K562 (cell line): ENCODE data around the gene ZNRD2. TPM values are rescaled to one million over a fixed set of nuclear protein-coding genes. Genes with fewer than 3 reads are reported as not detected.
A peak's percentile ranks its signal among the peaks of the same experiment; 100 is the strongest.

Source experiments
- ATAC-seq: fragments of 200-7000 bp; cut with Tn5 transposase; 3 replicates; pipeline ENCODE4 v1.9.1; 2020; ENCODE audit warnings: moderate library complexity
- BruUV-seq: library from RNA; stranded (reverse); fragments of 400-500 nt; replicated peaks from 2 replicates; lab custom pipeline; 2021; lab: Mats Ljungman, UMichigan
- CTCF ChIA-PET: fragments of 300-600 bp; formaldehyde crosslinking; extraction: SDS; loops from one replicate; lab custom pipeline; 2021; ENCODE audit warnings: low intra/inter-chr PET ratio; lab: Yijun Ruan, JAX
- POLR2A ChIA-PET: fragments of 300-600, 350-650 bp; sonication (Branson Sonifier 250); formaldehyde crosslinking; extraction: SDS; loops from one replicate; lab custom pipeline; 2021; ENCODE audit warnings: antibody characterized with exemption, inconsistent platforms; lab: Yijun Ruan, JAX
- DNase-seq, 4 experiments: peaks; one replicate each; pipeline versions ENCODE4 v3.0.0 to v3.0.0-alpha.2; 2011 to 2018; ENCODE audit warnings: low spot score in 3 of 4, mixed read lengths in 3 of 4; ENCODE audit errors: extremely low read depth in 1 of 4
- FAIRE-seq: peaks from 2 replicates; lab custom pipeline; 2011; peaks lifted over from hg19 to GRCh38; lab: Jason Lieb, UNC
- H2AFZ ChIP-seq: 2 replicates; pipeline ENCODE4 v1.6.0; 2011; ENCODE audit warnings: low read depth, low read length, control low read depth, inconsistent platforms
- H3K27ac ChIP-seq: fragments of 200-600 bp; 3 replicates; pipeline ENCODE4 v1.8.0; 2011; ENCODE audit warnings: low read depth, mild to moderate bottlenecking, control low read depth, inconsistent platforms, low read length, moderate library complexity, mixed read lengths; ENCODE audit errors: extremely low read depth
- H3K27me3 ChIP-seq, 2 experiments: fragments of 300-600 bp in 1 of 2; 2 replicates in 1 of 2; 3 replicates in 1 of 2; pipeline versions ENCODE4 v1.6.0 to v1.8.0; 2011; ENCODE audit warnings: inconsistent platforms in 2 of 2, low read length in 2 of 2, mild to moderate bottlenecking in 1 of 2, mixed read lengths in 1 of 2, moderate library complexity in 1 of 2; ENCODE audit not compliant: control insufficient read depth in 2 of 2, insufficient read depth in 2 of 2
- H3K36me3 ChIP-seq: fragments of 300-600 bp; 3 replicates; pipeline ENCODE4 v1.8.0; 2011; ENCODE audit warnings: mild to moderate bottlenecking, low read length, inconsistent platforms; ENCODE audit not compliant: control insufficient read depth, insufficient read depth
- H3K4me1 ChIP-seq, 2 experiments: fragments of 200-600 bp in 1 of 2; replicated peaks in 1 of 2; 2 replicates in 1 of 2; 3 replicates in 1 of 2; pipeline versions ENCODE4 v1.5.1 to v1.8.0; 2011; ENCODE audit warnings: inconsistent platforms in 2 of 2, low read length in 2 of 2, mild to moderate bottlenecking in 1 of 2, mixed read lengths in 1 of 2, moderate library complexity in 1 of 2; ENCODE audit not compliant: control insufficient read depth in 2 of 2, insufficient read depth in 2 of 2
- H3K4me2 ChIP-seq: 2 replicates; pipeline ENCODE4 v1.6.1; 2011; ENCODE audit warnings: low read length, control low read depth, inconsistent platforms, mixed read lengths; ENCODE audit not compliant: insufficient read depth
- H3K4me3 ChIP-seq: fragments of 200-600 bp; sonication (generic), shearing (Covaris generic); 2 replicates; pipeline ENCODE4 v1.5.1; 2016; ENCODE audit warnings: control low read depth, inconsistent platforms
- H3K79me2 ChIP-seq: fragments of 200-600 bp; 3 replicates; pipeline ENCODE4 v1.8.0; 2011; ENCODE audit warnings: low read length, inconsistent platforms; ENCODE audit not compliant: control insufficient read depth, insufficient read depth
- H3K9ac ChIP-seq, 2 experiments: 2 replicates each; pipeline versions ENCODE4 v1.6.0 to v1.6.1; 2011; ENCODE audit warnings: low read depth in 2 of 2, low read length in 2 of 2, control low read depth in 1 of 2, inconsistent platforms in 1 of 2, mild to moderate bottlenecking in 1 of 2, mixed read lengths in 1 of 2; ENCODE audit not compliant: insufficient read depth in 1 of 2
- H3K9me1 ChIP-seq: one replicate; pipeline ENCODE4 v1.6.0; 2011; ENCODE audit warnings: inconsistent platforms, mild to moderate bottlenecking, low read length, moderate library complexity; ENCODE audit not compliant: control insufficient read depth, insufficient read depth
- H3K9me3 ChIP-seq: replicated peaks from 2 replicates; pipeline ENCODE4 v1.5.1; 2011; ENCODE audit warnings: low read depth, low read length, inconsistent platforms; ENCODE audit not compliant: control insufficient read depth, insufficient read depth
- H4K20me1 ChIP-seq: replicated peaks from 2 replicates; pipeline ENCODE4 v1.6.1; 2011; ENCODE audit warnings: low read length, inconsistent platforms, mixed read lengths; ENCODE audit not compliant: control insufficient read depth, insufficient read depth
- GABPB2 ChIP-seq: fragments of 250-450 bp; sonication (Bioruptor Pico); conservative IDR thresholded peaks from 2 replicates; pipeline ENCODE4 v1.5.1; 2021; ENCODE audit warnings: mild to moderate bottlenecking
- HDGF ChIP-seq: fragments of 450-650 bp; IDR thresholded peaks from 2 replicates; pipeline ENCODE4 v1.6.1; 2016
- LARP7 ChIP-seq: fragments of 450-650 bp; IDR thresholded peaks from 2 replicates; pipeline ENCODE4 v1.6.1; 2016
- MTA3 ChIP-seq: fragments of 450-650 bp; formaldehyde crosslinking; IDR thresholded peaks from 2 replicates; pipeline ENCODE4 v1.6.1; 2017; ENCODE audit warnings: mild to moderate bottlenecking, borderline replicate concordance
- NR2C2 ChIP-seq, 2 experiments: fragments of 200-800 bp in 1 of 2; sonication (Bioruptor generic) in 1 of 2; sonication (generic) in 1 of 2; formaldehyde crosslinking in 1 of 2; IDR thresholded peaks; 2 replicates each; pipeline versions ENCODE4 v1.6.1 to v1.8.0; 2016 to 2022; ENCODE audit warnings: mild to moderate bottlenecking in 1 of 2, missing compliant biosample characterization in 1 of 2, missing genetic modification characterization in 1 of 2, missing genetic modification reagents in 1 of 2
- SMC3 ChIP-seq: conservative IDR thresholded peaks from 2 replicates; pipeline ENCODE4 v1.6.1; 2011; ENCODE audit warnings: low read depth, low read length, improper control_type of control experiment; ENCODE audit not compliant: insufficient read depth
- TOE1 ChIP-seq, 2 experiments: fragments of 450-650 bp in 1 of 2; sonication (generic) in 1 of 2; formaldehyde crosslinking in 1 of 2; IDR thresholded peaks; 2 replicates each; pipeline versions ENCODE4 v1.7.1 to v1.8.0; 2016 to 2022; ENCODE audit warnings: borderline replicate concordance in 2 of 2, mild to moderate bottlenecking in 2 of 2, antibody characterized with exemption in 1 of 2, inconsistent platforms in 1 of 2, low read depth in 1 of 2, missing genetic modification reagents in 1 of 2, moderate library complexity in 1 of 2
- ZBTB7A ChIP-seq: IDR thresholded peaks from 2 replicates; pipeline ENCODE4 v1.6.1; 2011; ENCODE audit warnings: low read depth, mild to moderate bottlenecking, low read length, moderate library complexity, borderline replicate concordance; ENCODE audit not compliant: control insufficient read depth
- ZNF124 ChIP-seq: sonication (generic); formaldehyde crosslinking; IDR thresholded peaks from 2 replicates; pipeline ENCODE4 v1.8.1; 2022; ENCODE audit warnings: missing genetic modification reagents
- ZNF592 ChIP-seq: fragments of 450-650 bp; IDR thresholded peaks from 2 replicates; pipeline ENCODE4 v1.6.1; 2017; ENCODE audit warnings: antibody characterized with exemption, mild to moderate bottlenecking
- WGBS: fragments of 100-300 bp; shearing (Covaris generic); methylation state at CpG from one replicate; pipeline ENCODE4 v1.1.6; 2016; ENCODE audit warnings: low coverage, mixed read lengths; ENCODE audit not compliant: insufficient coverage; ENCODE audit errors: missing lambda C conversion rate; 5-methylcytosine and 5-hydroxymethylcytosine counted together
- in situ Hi-C: fragments of 300-500 bp; cut with MboI; formaldehyde crosslinking; loops from 4 replicates; pipeline ENCODE4 v1.15.0; 2018; ENCODE audit warnings: inconsistent platforms, mixed read lengths
- intact Hi-C: fragments of 100-400 bp; cut with micrococcal nuclease; formaldehyde crosslinking; loops from 2 replicates; pipeline ENCODE4 v1.14.2; 2022
- polyA plus RNA-seq, 8 experiments: library from polyadenylated mRNA; depleted of rRNA in 4 of 8; stranded (reverse) in 5 of 8; unstranded in 3 of 8; fragments of >200 nt; fragmentation: Nextera tagmentation in 2 of 8; fragmentation: Illumina TruSeq in 1 of 8; extraction: Ambion mirVana in 2 of 8; extraction: Trizol in 1 of 8; gene quantifications; 2 replicates each; pipeline versions ENCODE4 v1.2.1 to v1.2.3, GENCODE V29; 2011 to 2014; ENCODE audit warnings: inconsistent platforms in 1 of 8, missing spikeins in 1 of 8
- total RNA-seq, 7 experiments: library from RNA; depleted of rRNA in 6 of 7; stranded (reverse); fragments of >200 nt in 6 of 7; fragmentation: Illumina TruSeq in 2 of 7; extraction: Trizol in 2 of 7; gene quantifications; 2 replicates each; pipeline versions ENCODE4 v1.2.1 to v1.2.3, GENCODE V29; 2011 to 2021; ENCODE audit warnings: low replicate concordance in 1 of 7
- TF ChIP-seq, protein P1 (sequence below): fragments of 450-650 bp; IDR thresholded peaks from 2 replicates; pipeline ENCODE4 v1.6.1; 2016
- TF ChIP-seq, protein P2 (sequence below): fragments of 450-650 bp; formaldehyde crosslinking; conservative IDR thresholded peaks from 2 replicates; pipeline ENCODE4 v1.4.0; 2022; ENCODE audit warnings: mild to moderate bottlenecking, missing genetic modification characterization

The ZNRD2 gene
- total and polyA plus RNA-seq, 9 of the 15 experiments (the other 6 are each of a cell fraction or from before 2014, with no cell fraction given) = 13.4 to 129 (median 60.4) TPM

- DNase-seq (peak in 2 of 4 experiments; percentile 16), ATAC-seq (no peak), FAIRE-seq (no peak)
- WGBS = 39% methylated on average over 26 of the region's 31 CpGs
- in situ Hi-C loops = no loop called here
- ChIA-PET POLR2A (interaction anchor here (0.5 to 6.5 kb wide), 15 partner anchors 10 to 247 kb away, joined by 3 to 48 read pairs (median 5); partner anchors contain the start of genes MALAT1 and NEAT1), CTCF (no interaction called here)
- Histone ChIP-seq H3K79me2 (peaks cover 26% of the 10 kb centered on the region), H2AFZ (peak overlapping the region; percentile 81), H3K4me1 (peaks cover 38 to 45% of the 10 kb centered on the region in 2 experiments), H3K9me3 (no peaks in the 10 kb centered on the region), H4K20me1 (0 out of 2 replicates have a peak, but pooled peaks cover 4% of the 10 kb centered on the region), H3K9ac (peak overlapping the region; percentile 90 to 94), H3K27me3 (no peaks in the 10 kb centered on the region), H3K4me2 (peak overlapping the region; percentile 97), H3K9me1 (peaks cover 4% of the 10 kb centered on the region), H3K36me3 (peaks cover 43% of the 10 kb centered on the region; the same call in 2 of the 3 replicates), H3K4me3 (peak overlapping the region; percentile 100), H3K27ac (peak overlapping the region; percentile 90)
- BruUV-seq = TSS peak; percentile 63
- intact Hi-C loops = loop anchor here (5.0 kb wide), 1 partner anchor 46 kb away; the partner anchor contains the start of genes FAM89B and ZNRD2
- TF ChIP-seq NR2C2 (CRISPR knock-in tag; IDR thresholded peaks at IDR 0.05) (no peak), NR2C2 (tag; IDR thresholded peaks at IDR 0.05) (peak; percentile 9; the same call in 1 of the 2 replicates), SMC3 (no peak), MTA3 (0 out of 2 replicates have a peak, but pooled peaks have one; percentile 3), ZNF124 (no peak), ZBTB7A (0 out of 2 replicates have a peak, but pooled peaks have one; percentile 17), HDGF (0 out of 2 replicates have a peak, but pooled peaks have one; percentile 16), ZNF592 (0 out of 2 replicates have a peak, but pooled peaks have one; percentile 1), LARP7 (no peak), GABPB2 (CRISPR knock-in tag) (no peak), TOE1 (IDR thresholded peaks at IDR 0.05; ENCODE audit: borderline replicate concordance) (0 out of 2 replicates have a peak, but pooled peaks have one; percentile 2), TOE1 (CRISPR knock-in tag; IDR thresholded peaks at IDR 0.05; ENCODE audit: borderline replicate concordance, low read depth) (no peak)
- TF ChIP-seq, protein P1, sequence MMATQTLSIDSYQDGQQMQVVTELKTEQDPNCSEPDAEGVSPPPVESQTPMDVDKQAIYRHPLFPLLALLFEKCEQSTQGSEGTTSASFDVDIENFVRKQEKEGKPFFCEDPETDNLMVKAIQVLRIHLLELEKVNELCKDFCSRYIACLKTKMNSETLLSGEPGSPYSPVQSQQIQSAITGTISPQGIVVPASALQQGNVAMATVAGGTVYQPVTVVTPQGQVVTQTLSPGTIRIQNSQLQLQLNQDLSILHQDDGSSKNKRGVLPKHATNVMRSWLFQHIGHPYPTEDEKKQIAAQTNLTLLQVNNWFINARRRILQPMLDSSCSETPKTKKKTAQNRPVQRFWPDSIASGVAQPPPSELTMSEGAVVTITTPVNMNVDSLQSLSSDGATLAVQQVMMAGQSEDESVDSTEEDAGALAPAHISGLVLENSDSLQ = peak; percentile 4; the same call in 1 of the 2 replicates
- TF ChIP-seq, protein P2, sequence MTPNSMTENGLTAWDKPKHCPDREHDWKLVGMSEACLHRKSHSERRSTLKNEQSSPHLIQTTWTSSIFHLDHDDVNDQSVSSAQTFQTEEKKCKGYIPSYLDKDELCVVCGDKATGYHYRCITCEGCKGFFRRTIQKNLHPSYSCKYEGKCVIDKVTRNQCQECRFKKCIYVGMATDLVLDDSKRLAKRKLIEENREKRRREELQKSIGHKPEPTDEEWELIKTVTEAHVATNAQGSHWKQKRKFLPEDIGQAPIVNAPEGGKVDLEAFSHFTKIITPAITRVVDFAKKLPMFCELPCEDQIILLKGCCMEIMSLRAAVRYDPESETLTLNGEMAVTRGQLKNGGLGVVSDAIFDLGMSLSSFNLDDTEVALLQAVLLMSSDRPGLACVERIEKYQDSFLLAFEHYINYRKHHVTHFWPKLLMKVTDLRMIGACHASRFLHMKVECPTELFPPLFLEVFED (CRISPR knock-in tag) = 0 out of 2 replicates have a peak, but pooled peaks have one; percentile 46
Measured at GRCh38 chr11:65525546-65526480, 44.5 kb upstream of the ZNRD2 start.
